Esophagus squamous epithelium (tissue), 5 donors: ENCODE results near the gene KLK15. TPM values are rescaled to one million over a fixed set of nuclear protein-coding genes. Genes with fewer than 3 reads are reported as not detected.

Experiments used
- DNase-seq: peaks from one replicate; lab custom pipeline; 2025; lab: John Stamatoyannopoulos, UW
- H3K27ac ChIP-seq, 4 donors: fragments of 200-600 bp; sonication (generic); one replicate each; pipeline ENCODE4 v1.5.1; 2016 to 2019; ENCODE audit warnings: mild to moderate bottlenecking in 1 of 4
- H3K27me3 ChIP-seq, 4 donors: fragments of 200-600 bp; sonication (generic); 1 replicate in 3 of 4; 2 replicates in 1 of 4; pipeline versions ENCODE4 v1.5.1 to v1.6.0; 2017 to 2021; ENCODE audit warnings: antibody characterized with exemption in 1 of 4
- H3K36me3 ChIP-seq, 3 donors: fragments of 200-600 bp; sonication (generic); one replicate each; pipeline ENCODE4 v1.5.1; 2016 to 2019
- H3K4me1 ChIP-seq, 3 donors: fragments of 200-600 bp; sonication (generic); one replicate each; pipeline ENCODE4 v1.5.1; 2017 to 2019
- H3K4me3 ChIP-seq, 4 donors: fragments of 200-600 bp; sonication (generic); 1 replicate in 3 of 4; 2 replicates in 1 of 4; pipeline ENCODE4 v1.5.1; 2016 to 2019; ENCODE audit warnings: mild to moderate bottlenecking in 2 of 4, moderate library complexity in 1 of 4
- H3K9me3 ChIP-seq, 3 donors: fragments of 200-600 bp; sonication (generic); one replicate each; pipeline ENCODE4 v1.5.1; 2016 to 2019
- POLR2A ChIP-seq, 4 donors: fragments of 450-650 bp; IDR thresholded peaks; one replicate each; pipeline ENCODE4 v1.6.1; 2017; ENCODE audit warnings: antibody characterized with exemption in 4 of 4, mild to moderate bottlenecking in 4 of 4, moderate library complexity in 3 of 4
- WGBS, 2 donors: methylation state at CpG; one replicate each; pipeline ENCODE4 v1.1.5; 2018; 5-methylcytosine and 5-hydroxymethylcytosine counted together
- intact Hi-C: fragments of 100-400 bp; cut with DNase I; formaldehyde crosslinking; loops from one replicate; pipeline ENCODE4 v1.15.0; 2022
- total RNA-seq, 4 donors: library from RNA; depleted of rRNA; stranded (reverse); fragments of >200 nt; gene quantifications; one replicate each; pipeline ENCODE4 v1.1.0, GENCODE V29; 2016
- TF ChIP-seq, protein P1 (sequence below), 6 experiments: fragments of 450-650 bp in 4 of 6; fragments of 200-600 bp in 2 of 6; sonication (generic) in 2 of 6; IDR thresholded peaks; one replicate each; pipeline ENCODE4 v1.5.1; 2016 to 2019; ENCODE audit warnings: antibody characterized with exemption in 6 of 6, mild to moderate bottlenecking in 4 of 6, moderate library complexity in 4 of 6
- donor health status: DM: yes; HTN: yes; CAD: no.

Gene KLK15
- total RNA-seq, 4 donors from 2014 or later, result not detected

DNA sequence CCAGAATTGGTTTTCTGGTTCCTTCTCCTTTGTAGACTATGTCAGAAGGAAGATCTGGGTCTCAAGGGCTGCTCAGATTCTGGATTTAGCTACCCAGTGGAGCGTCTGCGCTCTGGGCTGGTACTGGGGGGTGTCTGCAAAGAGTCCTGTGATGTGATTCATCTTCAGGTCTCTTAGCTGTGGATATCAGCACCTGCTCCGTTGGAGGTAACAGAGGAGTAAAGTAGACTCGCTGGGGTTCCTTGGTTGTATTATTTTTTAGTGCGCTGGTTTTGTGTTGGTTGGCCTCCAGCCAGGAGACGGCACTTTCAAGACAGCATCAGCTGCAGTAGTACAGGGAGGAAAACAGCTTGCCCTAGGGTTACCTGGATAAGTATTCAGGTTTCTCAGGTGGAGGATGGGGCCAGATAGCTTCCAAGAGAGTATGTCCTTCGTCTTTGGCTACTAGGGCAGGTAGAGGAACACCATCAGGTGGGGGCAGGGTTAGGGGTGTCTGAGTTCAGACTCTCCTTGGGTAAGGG, 10.4 kb upstream of the KLK15 start:
- WGBS, 2 donors, result 77 to 83% methylated on average over 5 to 6 of the region's 7 CpGs
- intact Hi-C loops, result no loop called here
- Histone ChIP-seq H3K27ac (no peak overlapping the region), H3K9me3 (peaks cover 0 to 11% (median 0%) of the 10 kb centered on the region in 3 donors), H3K4me1 (no peaks in the 10 kb centered on the region), H3K36me3 (no peaks in the 10 kb centered on the region), H3K4me3 (no peak overlapping the region), H3K27me3 (peaks cover 0 to 37% (median 0%) of the 10 kb centered on the region in 4 donors)
- DNase-seq, result no peak
- TF ChIP-seq POLR2A (IDR thresholded peaks at IDR 0.05), result no peak
- TF ChIP-seq, protein P1, sequence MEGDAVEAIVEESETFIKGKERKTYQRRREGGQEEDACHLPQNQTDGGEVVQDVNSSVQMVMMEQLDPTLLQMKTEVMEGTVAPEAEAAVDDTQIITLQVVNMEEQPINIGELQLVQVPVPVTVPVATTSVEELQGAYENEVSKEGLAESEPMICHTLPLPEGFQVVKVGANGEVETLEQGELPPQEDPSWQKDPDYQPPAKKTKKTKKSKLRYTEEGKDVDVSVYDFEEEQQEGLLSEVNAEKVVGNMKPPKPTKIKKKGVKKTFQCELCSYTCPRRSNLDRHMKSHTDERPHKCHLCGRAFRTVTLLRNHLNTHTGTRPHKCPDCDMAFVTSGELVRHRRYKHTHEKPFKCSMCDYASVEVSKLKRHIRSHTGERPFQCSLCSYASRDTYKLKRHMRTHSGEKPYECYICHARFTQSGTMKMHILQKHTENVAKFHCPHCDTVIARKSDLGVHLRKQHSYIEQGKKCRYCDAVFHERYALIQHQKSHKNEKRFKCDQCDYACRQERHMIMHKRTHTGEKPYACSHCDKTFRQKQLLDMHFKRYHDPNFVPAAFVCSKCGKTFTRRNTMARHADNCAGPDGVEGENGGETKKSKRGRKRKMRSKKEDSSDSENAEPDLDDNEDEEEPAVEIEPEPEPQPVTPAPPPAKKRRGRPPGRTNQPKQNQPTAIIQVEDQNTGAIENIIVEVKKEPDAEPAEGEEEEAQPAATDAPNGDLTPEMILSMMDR (IDR thresholded peaks at IDR 0.05), result no peak

DNA sequence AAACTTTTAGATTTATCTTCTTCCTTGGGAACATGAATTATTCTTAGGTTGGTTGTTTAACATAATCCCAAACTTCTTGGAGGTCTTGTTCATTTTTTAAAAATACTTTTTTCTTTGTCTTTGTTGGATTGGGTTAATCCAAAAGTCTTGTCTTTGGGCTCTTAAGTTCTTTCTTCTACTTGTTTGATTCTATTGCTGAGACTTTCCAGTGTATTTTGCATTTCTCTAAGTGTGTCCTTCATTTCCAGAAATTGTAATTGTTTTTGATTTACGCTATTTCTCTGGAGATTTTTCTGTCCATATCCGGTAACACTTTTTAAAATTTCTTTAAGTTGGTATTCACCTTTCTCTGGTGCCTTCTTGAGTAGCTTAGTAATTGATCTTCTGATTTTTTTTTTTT, 9.8 kb upstream of the KLK15 start:
- Histone ChIP-seq H3K36me3 (no peaks in the 10 kb centered on the region), H3K9me3 (peaks cover 0 to 11% (median 0%) of the 10 kb centered on the region in 3 donors), H3K4me1 (no peaks in the 10 kb centered on the region), H3K4me3 (no peak overlapping the region), H3K27ac (no peak overlapping the region), H3K27me3 (peaks cover 0 to 37% (median 0%) of the 10 kb centered on the region in 4 donors)
- 86 to 90% methylated on average over 2 of the region's 2 CpGs for WGBS, 2 donors
- intact Hi-C loops, result no loop called here
- no peak for DNase-seq
- TF ChIP-seq POLR2A (IDR thresholded peaks at IDR 0.05), result no peak
- TF ChIP-seq, protein P1 (IDR thresholded peaks at IDR 0.05), result no peak

DNA sequence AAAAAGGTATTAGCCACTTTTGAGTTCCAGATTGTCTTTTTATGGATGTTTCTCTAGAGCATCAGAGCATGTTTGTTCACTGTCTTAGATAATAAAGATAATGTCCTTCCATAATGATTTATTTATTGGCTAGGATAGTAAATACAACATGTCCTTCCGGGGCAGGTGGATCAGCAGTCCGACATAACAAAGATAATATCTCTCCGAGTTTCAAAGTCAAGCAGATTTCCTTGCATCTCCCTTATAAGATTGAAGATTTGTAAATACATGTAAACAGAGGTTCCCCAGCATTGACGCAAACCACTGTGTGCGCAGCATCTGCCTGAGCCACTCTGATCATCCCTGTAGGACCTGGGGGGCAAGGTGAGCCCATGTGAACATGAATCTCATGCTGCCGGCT, 8.8 kb upstream of the KLK15 start:
- Histone ChIP-seq H3K27ac (no peak overlapping the region), H3K36me3 (no peaks in the 10 kb centered on the region), H3K27me3 (peaks cover 0 to 44% (median 0%) of the 10 kb centered on the region in 4 donors), H3K4me1 (peaks cover 0 to 4% (median 0%) of the 10 kb centered on the region in 3 donors), H3K9me3 (peaks cover 0 to 11% (median 0%) of the 10 kb centered on the region in 3 donors), H3K4me3 (no peak overlapping the region)
- intact Hi-C loops, result no loop called here
- TF ChIP-seq POLR2A (IDR thresholded peaks at IDR 0.05), result no peak
- TF ChIP-seq, protein P1 (IDR thresholded peaks at IDR 0.05), result no peak
- 60 to 72% methylated on average over 5 to 6 of the region's 6 CpGs for WGBS, 2 donors
- DNase-seq, result no peak

DNA sequence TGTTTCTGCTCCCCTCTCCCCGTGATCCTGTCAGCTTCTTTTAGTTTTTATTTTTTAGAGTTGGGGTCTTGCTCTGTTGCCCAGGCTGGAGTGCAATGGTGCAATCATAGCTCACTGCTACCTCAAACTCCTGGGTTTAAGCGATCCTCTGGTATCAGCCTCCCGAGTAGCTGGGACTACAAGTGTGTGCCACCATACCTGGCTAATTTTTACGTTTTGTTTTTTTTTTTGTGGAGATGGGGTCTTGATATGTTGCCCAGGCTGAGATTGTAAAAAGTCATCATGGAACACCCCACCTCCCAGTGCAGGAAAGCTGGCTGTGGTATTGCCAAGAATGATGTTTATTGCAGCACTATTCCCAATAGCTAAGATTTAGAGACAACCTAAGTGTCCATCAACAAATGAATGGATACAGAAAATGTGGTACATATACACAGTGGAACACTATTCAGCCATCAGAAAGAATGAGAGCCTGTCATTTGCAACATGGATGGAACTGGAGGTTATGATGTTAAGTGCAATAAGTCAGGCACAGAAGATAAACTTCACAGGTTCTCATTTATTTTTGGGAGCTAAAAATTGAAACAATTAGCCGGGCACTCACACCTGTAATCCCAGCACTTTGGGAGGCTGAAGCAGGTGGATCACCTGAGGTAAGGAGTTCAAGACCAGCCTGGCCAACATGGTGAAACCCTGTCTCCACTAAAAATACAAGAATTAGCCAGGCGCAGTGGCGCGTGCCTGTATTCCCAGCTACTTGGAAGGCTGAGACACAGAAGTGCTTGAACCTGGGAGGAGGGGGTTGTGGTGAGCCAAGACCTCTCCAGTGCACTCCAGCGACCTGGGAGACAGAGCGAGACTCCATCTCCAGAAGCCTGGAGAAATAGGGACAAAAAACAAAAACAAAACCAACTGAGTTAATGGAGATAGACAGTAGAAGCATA, 6.6 kb upstream of the KLK15 start:
- TF ChIP-seq POLR2A (IDR thresholded peaks at IDR 0.05), result no peak
- TF ChIP-seq, protein P1 (IDR thresholded peaks at IDR 0.05), result no peak
- 74 to 80% methylated on average over 7 to 10 of the region's 10 CpGs for WGBS, 2 donors
- no peak for DNase-seq
- peaks cover 0 to 25% (median 5%) of the 10 kb centered on the region in 3 donors for H3K4me1 ChIP-seq
- intact Hi-C loops, result no loop called here
- H3K36me3 ChIP-seq, result no peaks in the 10 kb centered on the region
- H3K27ac ChIP-seq, result no peak overlapping the region
- H3K9me3 ChIP-seq, result peaks cover 0 to 11% (median 0%) of the 10 kb centered on the region in 3 donors
- peaks cover 0 to 57% (median 0%) of the 10 kb centered on the region in 4 donors for H3K27me3 ChIP-seq
- H3K4me3 ChIP-seq, result no peak overlapping the region

DNA sequence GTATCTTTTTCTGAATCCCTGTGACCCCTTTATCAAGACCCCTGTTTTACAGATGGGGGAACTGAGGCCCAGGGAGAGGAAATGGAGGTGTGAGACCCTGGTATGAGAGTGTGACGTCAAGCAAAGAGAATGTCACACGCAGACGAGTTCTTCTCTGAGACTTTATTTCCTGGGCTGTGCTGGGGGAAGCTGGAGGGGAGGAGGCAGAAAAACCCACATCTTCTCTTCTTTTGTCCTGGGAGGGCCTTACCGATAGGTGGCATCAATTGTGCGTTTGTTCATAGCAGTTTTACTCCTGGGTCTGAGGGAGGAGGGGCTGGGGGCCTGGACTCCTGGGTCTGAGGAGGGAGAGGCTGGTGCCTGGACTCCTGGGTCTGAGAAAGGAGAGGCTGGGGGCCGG, 4.9 kb upstream of the KLK15 start:
- no peak for TF ChIP-seq POLR2A (IDR thresholded peaks at IDR 0.05)
- TF ChIP-seq, protein P1 (IDR thresholded peaks at IDR 0.05), result no peak
- H3K4me3 ChIP-seq, result no peak overlapping the region
- H3K27ac ChIP-seq, result no peak overlapping the region
- H3K9me3 ChIP-seq, result peaks cover 0 to 6% (median 0%) of the 10 kb centered on the region in 3 donors
- DNase-seq, result no peak
- no peaks in the 10 kb centered on the region for H3K36me3 ChIP-seq
- intact Hi-C loops, result no loop called here
- 0 to 18% methylated on average over 1 to 4 of the region's 6 CpGs for WGBS, 2 donors
- H3K27me3 ChIP-seq, result peaks cover 0 to 61% (median 0%) of the 10 kb centered on the region in 4 donors
- peaks cover 0 to 26% (median 5%) of the 10 kb centered on the region in 3 donors for H3K4me1 ChIP-seq
